HG03378 (cell line): ENCODE measurements around the gene FAM114A1.
"Not testable (repeated sequence)": the region's sequence is repeated elsewhere in the genome, so short reads cannot be mapped to it uniquely, and the experiment has no call there.

Experiments
- ATAC-seq: cut with Tn5 transposase; IDR thresholded peaks from one replicate; pipeline ENCODE4 v1.9.1; 2021; ENCODE audit warnings: mild to moderate bottlenecking, moderate library complexity; ENCODE audit not compliant: unreplicated experiment

The FAM114A1 gene

GRCh38 chr4:38928974-38929373 is 61.4 kb downstream of the FAM114A1 start:
- ATAC-seq: no peak

GRCh38 chr4:38930204-38930603 is 62.6 kb downstream of the FAM114A1 start:
- peak; percentile 71 for ATAC-seq

GRCh38 chr4:38930707-38931106 is 63.1 kb downstream of the FAM114A1 start:
- ATAC-seq: no peak

GRCh38 chr4:38931125-38931524 is 63.5 kb downstream of the FAM114A1 start:
- ATAC-seq: no peak

GRCh38 chr4:38935391-38936073 is 67.9 kb downstream of the FAM114A1 start:
- ATAC-seq: no peak

GRCh38 chr4:38939165-38939564 is 71.6 kb downstream of the FAM114A1 start:
- peak; percentile 91 for ATAC-seq

- no peak for ATAC-seq
Measured at GRCh38 chr4:38940476-38940875, 72.9 kb downstream of the FAM114A1 start.

- ATAC-seq: not testable (repeated sequence)
Measured at GRCh38 chr4:38941906-38942305, 74.3 kb downstream of the FAM114A1 start.

- ATAC-seq: no peak
Measured at GRCh38 chr4:38943343-38943742, 75.7 kb downstream of the FAM114A1 start.

GRCh38 chr4:38944440-38944839 is 76.8 kb downstream of the FAM114A1 start:
- no peak for ATAC-seq

GRCh38 chr4:38946919-38947318 is 79.3 kb downstream of the FAM114A1 start:
- ATAC-seq: no peak

GRCh38 chr4:38948551-38948950 is 80.9 kb downstream of the FAM114A1 start:
- ATAC-seq: no peak

GRCh38 chr4:38949411-38950051 is 81.9 kb downstream of the FAM114A1 start:
- ATAC-seq: no peak

- no peak for ATAC-seq
Measured at GRCh38 chr4:38950159-38950558, 82.6 kb downstream of the FAM114A1 start.

GRCh38 chr4:38950734-38951133 is 83.1 kb downstream of the FAM114A1 start:
- ATAC-seq: no peak

GRCh38 chr4:38951598-38951997 is 84.0 kb downstream of the FAM114A1 start:
- no peak for ATAC-seq

- no peak for ATAC-seq
Measured at GRCh38 chr4:38952017-38952416, 84.4 kb downstream of the FAM114A1 start.

- no peak for ATAC-seq
Measured at GRCh38 chr4:38954727-38955126, 87.1 kb downstream of the FAM114A1 start.

- no peak for ATAC-seq
Measured at GRCh38 chr4:38955957-38956356, 88.4 kb downstream of the FAM114A1 start.

GRCh38 chr4:38957261-38957815 is 89.7 kb downstream of the FAM114A1 start:
- no peak for ATAC-seq

- no peak for ATAC-seq
Measured at GRCh38 chr4:38957893-38958292, 90.3 kb downstream of the FAM114A1 start.

GRCh38 chr4:38958453-38959190 is 91.0 kb downstream of the FAM114A1 start:
- ATAC-seq: peak; percentile 49
